NCI-H1105 treated with DMSO at 0.1 percent for 48 hours (cell line): ENCODE measurements around the gene SPACA7.

Source experiments
- DNase-seq: peaks from one replicate; lab custom pipeline; 2025; lab: John Stamatoyannopoulos, UW

Gene SPACA7

DNA sequence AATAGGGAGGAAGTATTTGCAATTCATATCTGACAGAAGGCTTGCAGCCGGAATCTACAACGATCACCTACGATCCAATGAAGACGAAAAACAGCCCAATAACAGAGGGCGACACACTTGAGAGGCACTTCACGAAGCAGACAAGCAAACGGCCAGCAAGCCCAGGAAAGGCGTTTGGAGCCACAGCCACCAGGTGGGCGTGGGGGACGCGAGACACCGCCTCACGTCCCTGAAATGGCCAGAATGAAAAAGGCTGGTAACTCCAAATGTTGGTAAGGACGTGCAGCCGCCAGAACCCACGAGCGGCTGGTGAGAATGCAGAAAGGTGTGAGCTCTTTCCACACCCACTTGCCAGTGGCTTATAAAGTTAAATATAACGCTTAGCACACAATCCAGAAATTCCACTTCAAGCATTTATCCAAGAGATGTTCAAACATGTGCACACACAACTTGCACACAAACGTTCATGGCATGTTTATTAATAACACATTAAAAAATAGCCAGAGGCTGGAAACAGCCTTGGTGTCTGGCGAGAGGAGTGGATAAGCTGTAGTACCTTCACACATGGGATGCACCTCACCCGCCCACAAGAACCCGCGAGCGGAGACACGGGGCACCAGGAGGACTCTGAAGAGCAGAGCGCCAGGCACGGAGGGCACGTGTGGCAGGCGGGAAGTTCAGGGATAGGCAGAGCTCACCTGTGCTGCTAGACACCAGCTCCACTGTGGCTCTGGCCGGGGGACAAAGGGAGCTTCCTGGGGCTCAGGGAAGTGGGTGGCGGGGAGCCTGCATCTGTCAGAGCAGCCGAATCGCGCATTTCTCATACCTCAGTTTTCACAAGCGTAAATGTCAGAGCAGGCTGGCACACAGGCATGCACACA is 89.3 kb downstream of the SPACA7 start:
- no peak for DNase-seq

- DNase-seq: no peak
Measured at GRCh38 chr13:112466132-112467058, 90.2 kb downstream of the SPACA7 start.

- DNase-seq: no peak
Measured at GRCh38 chr13:112467236-112467635, 91.1 kb downstream of the SPACA7 start.

GRCh38 chr13:112468069-112468468 is 91.9 kb downstream of the SPACA7 start:
- DNase-seq: no peak

GRCh38 chr13:112469071-112469745 is 93.1 kb downstream of the SPACA7 start:
- no peak for DNase-seq

DNA sequence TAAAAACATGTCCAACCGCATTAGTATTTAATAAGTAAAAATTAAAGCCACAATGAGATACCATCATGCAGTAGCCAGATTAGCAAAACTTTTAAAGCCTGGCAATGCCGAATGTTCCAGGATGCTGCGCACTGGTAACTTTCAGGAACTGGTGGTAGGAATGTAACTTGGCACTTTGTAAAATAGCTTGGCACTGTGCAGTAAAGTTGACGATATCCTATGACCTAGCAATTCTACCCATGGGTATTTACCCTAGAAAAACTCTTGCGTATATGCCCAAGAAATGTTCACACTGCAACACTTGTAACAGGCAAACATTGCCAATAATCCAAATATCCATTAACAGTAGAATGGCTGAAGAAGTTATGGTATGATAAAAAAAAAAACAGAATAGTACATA is 97.7 kb downstream of the SPACA7 start:
- no peak for DNase-seq

DNA sequence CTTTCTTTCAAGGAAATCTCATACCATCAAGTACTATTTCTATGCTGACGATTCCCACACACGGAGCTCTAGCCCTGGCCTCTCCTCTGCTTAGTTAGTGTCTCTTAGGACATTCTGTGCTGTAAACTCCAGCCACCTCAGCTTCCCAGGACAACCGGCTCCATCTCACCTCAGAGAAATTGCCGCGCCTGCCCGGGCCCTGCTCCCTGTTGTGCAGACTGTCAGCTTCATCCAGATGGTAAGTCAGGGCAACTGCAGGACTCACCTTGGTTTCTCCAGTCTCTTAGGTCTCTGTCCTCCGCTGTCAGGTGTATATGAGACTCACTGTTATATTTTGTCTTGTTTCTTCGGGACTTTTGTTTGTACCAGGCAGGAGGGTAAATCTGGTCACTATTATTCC is 98.7 kb downstream of the SPACA7 start:
- no peak for DNase-seq

GRCh38 chr13:112475889-112476288 is 99.7 kb downstream of the SPACA7 start:
- DNase-seq: no peak

GRCh38 chr13:112477070-112477619 is 101.0 kb downstream of the SPACA7 start:
- no peak for DNase-seq

DNA sequence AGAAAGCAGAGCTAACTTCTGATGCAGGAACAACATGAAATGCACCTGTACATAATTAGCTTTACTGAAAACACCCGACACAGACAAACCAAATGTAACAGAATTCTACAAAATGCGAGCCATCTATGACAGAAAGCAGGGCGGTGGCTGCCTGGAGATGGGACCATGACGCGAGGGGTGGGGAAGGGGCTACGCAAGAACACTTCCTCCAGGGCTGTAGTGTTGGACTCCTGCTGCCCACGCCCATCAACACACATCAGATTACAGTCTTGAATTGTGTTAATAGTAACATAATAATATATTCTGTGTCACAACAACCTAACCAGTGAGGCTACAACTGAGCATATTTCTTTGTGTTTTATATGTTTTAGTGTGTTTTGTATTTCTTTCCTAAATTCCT is 103.2 kb downstream of the SPACA7 start:
- no peak for DNase-seq

DNA sequence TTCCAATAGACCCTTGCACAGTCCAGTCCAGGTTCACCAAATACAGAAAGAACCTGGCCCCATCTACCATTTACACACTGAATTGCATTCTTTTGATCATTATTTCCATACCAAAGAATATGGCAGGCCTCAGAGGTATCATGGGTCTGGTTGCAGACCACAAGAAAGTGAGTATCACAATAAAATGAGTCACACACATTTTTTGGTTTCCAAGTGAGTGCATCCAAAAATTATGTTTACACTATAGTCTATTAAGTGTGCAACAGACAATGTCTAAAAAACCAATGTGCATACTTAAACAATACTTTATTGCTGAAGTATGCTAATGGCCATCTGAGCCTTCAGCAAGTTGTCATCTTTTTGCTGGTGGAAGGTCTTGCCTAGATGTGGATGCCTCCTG is 105.3 kb downstream of the SPACA7 start:
- no peak for DNase-seq

- DNase-seq: no peak
Measured at GRCh38 chr13:112483299-112483698, 107.1 kb downstream of the SPACA7 start.
